ENCODE measurements around the gene ZNF157.

The ZNF157 gene

GRCh38 chrX:47447607-47448006 lies 77.2 kb downstream of the ZNF157 start:
- no peak for ATAC-seq
- TF ChIP-seq GLIS3 (CRISPR knock-in tag; IDR thresholded peaks at IDR 0.05) (no peak), ZNF70 (CRISPR knock-in tag; IDR thresholded peaks at IDR 0.05) (no peak), CREB5 (CRISPR knock-in tag; IDR thresholded peaks at IDR 0.05; ENCODE audit: low read depth) (no peak), ZNF8 (CRISPR knock-in tag; IDR thresholded peaks at IDR 0.05) (no peak), ISL1 (CRISPR knock-in tag; IDR thresholded peaks at IDR 0.05) (no peak), PPARA (CRISPR knock-in tag; IDR thresholded peaks at IDR 0.05; ENCODE audit: borderline replicate concordance) (no peak), ZC3H10 (CRISPR knock-in tag; IDR thresholded peaks at IDR 0.05) (no peak), ZNF565 (CRISPR knock-in tag; conservative IDR thresholded peaks at IDR 0.05; ENCODE audit: low read depth) (no peak), OSR1 (CRISPR knock-in tag; IDR thresholded peaks at IDR 0.05) (no peak), ESRRG (CRISPR knock-in tag; IDR thresholded peaks at IDR 0.05) (no peak)

GRCh38 chrX:47448165-47448806 lies 77.9 kb downstream of the ZNF157 start:
- no peak for TF ChIP-seq TCF4 (CRISPR knock-in tag; IDR thresholded peaks at IDR 0.05; ENCODE audit: borderline replicate concordance)
- TF ChIP-seq ZNF8 (CRISPR knock-in tag; IDR thresholded peaks at IDR 0.05), result no peak
- no peak for TF ChIP-seq CSRNP3 (CRISPR knock-in tag; IDR thresholded peaks at IDR 0.05)
- no peak for TF ChIP-seq CREB5 (CRISPR knock-in tag; IDR thresholded peaks at IDR 0.05; ENCODE audit: low read depth)
- TF ChIP-seq ESRRG (CRISPR knock-in tag; IDR thresholded peaks at IDR 0.05), result no peak
- no peak for TF ChIP-seq ZNF70 (CRISPR knock-in tag; IDR thresholded peaks at IDR 0.05)
- no peak for TF ChIP-seq OSR1 (CRISPR knock-in tag; IDR thresholded peaks at IDR 0.05)
- TF ChIP-seq CSDC2 (CRISPR knock-in tag; IDR thresholded peaks at IDR 0.05), result no peak
- no peak for TF ChIP-seq PATZ1 (CRISPR knock-in tag; IDR thresholded peaks at IDR 0.05; ENCODE audit: borderline replicate concordance)
- no peak for TF ChIP-seq BACH2 (CRISPR knock-in tag; IDR thresholded peaks at IDR 0.05; ENCODE audit: borderline replicate concordance)
- no peak for TF ChIP-seq ISL1 (CRISPR knock-in tag; IDR thresholded peaks at IDR 0.05)
- no peak for TF ChIP-seq RARB (CRISPR knock-in tag; IDR thresholded peaks at IDR 0.05)
- ATAC-seq, result no peak

- ATAC-seq, result no peak
- no peak for TF ChIP-seq ZFP30 (CRISPR knock-in tag; IDR thresholded peaks at IDR 0.05)
- TF ChIP-seq ZNF8 (CRISPR knock-in tag; IDR thresholded peaks at IDR 0.05), result no peak
- no peak for TF ChIP-seq ESRRG (CRISPR knock-in tag; IDR thresholded peaks at IDR 0.05)
- no peak for TF ChIP-seq BACH2 (CRISPR knock-in tag; IDR thresholded peaks at IDR 0.05; ENCODE audit: borderline replicate concordance)
- TF ChIP-seq GLIS3 (CRISPR knock-in tag; IDR thresholded peaks at IDR 0.05), result no peak
- no peak for TF ChIP-seq POU6F1 (CRISPR knock-in tag; IDR thresholded peaks at IDR 0.05; ENCODE audit: borderline replicate concordance, low read depth)
- no peak for TF ChIP-seq ZNF70 (CRISPR knock-in tag; IDR thresholded peaks at IDR 0.05)
- no peak for TF ChIP-seq CSDC2 (CRISPR knock-in tag; IDR thresholded peaks at IDR 0.05)
- no peak for TF ChIP-seq TSHZ2 (CRISPR knock-in tag; IDR thresholded peaks at IDR 0.05)
These were observed 81.7 kb downstream of the ZNF157 start for GRCh38 chrX:47452112-47452511.
